K562 (cell line): ENCODE data around the gene SAV1.

Experiments
- ASH1L ChIP-seq: fragments of 450-650 bp; IDR thresholded peaks from 2 replicates; pipeline ENCODE4 v1.6.1; 2018; ENCODE audit warnings: borderline replicate concordance, mild to moderate bottlenecking, low read depth; ENCODE audit not compliant: partially characterized antibody
- ATF6 ChIP-seq: sonication (generic); formaldehyde crosslinking; IDR thresholded peaks from 2 replicates; pipeline ENCODE4 v1.4.0; 2020; ENCODE audit warnings: mild to moderate bottlenecking, missing genetic modification reagents
- CTCF ChIP-seq, 3 experiments: IDR thresholded peaks in 2 of 3; conservative IDR thresholded peaks in 1 of 3; 2 replicates each; pipeline ENCODE4 v1.5.1; 2011 to 2012; ENCODE audit warnings: low read length in 3 of 3, mild to moderate bottlenecking in 3 of 3, control low read depth in 2 of 3, improper control_type of control experiment in 1 of 3, inconsistent platforms in 1 of 3, low read depth in 1 of 3, mixed read lengths in 1 of 3, moderate library complexity in 1 of 3; ENCODE audit not compliant: insufficient read depth in 2 of 3
- PHB ChIP-seq: fragments of 250-450 bp; sonication (Bioruptor Pico); IDR thresholded peaks from 2 replicates; pipeline ENCODE4 v1.5.0; 2021
- POLR2AphosphoS5 ChIP-seq: IDR thresholded peaks from 2 replicates; pipeline ENCODE4 v1.6.1; 2011; ENCODE audit warnings: mild to moderate bottlenecking, low read depth, low read length, moderate library complexity; ENCODE audit not compliant: control insufficient read depth, insufficient read depth
- PPARD ChIP-seq: fragments of 250-450 bp; sonication (Bioruptor Pico); IDR thresholded peaks from 2 replicates; pipeline ENCODE4 v1.8.0; 2022; ENCODE audit warnings: inconsistent platforms, mild to moderate bottlenecking, moderate library complexity
- PRPF4 ChIP-seq: fragments of 200-400 bp; formaldehyde crosslinking; IDR thresholded peaks from one replicate; pipeline ENCODE4 v1.6.1; 2017; ENCODE audit warnings: low read length, low read depth, mild to moderate bottlenecking; ENCODE audit not compliant: insufficient read depth, poor library complexity, severe bottlenecking

GRCh38 chr14:50607181-50607580 is 60.9 kb downstream of the SAV1 start:
- TF ChIP-seq CTCF (IDR thresholded peaks at IDR 0.05 in 2 of 3, conservative IDR thresholded peaks at IDR 0.05 in 1 of 3; ENCODE audit: insufficient read depth in 2 of 3, low read depth in 1 of 3, low read length in 3 of 3), result no peak
- TF ChIP-seq PPARD (CRISPR knock-in tag), result no peak
- no peak for TF ChIP-seq POLR2AphosphoS5
- TF ChIP-seq PHB (CRISPR knock-in tag), result no peak
- no peak for TF ChIP-seq PRPF4
- no peak for TF ChIP-seq ASH1L
- no peak for TF ChIP-seq ATF6 (CRISPR knock-in tag)
